Activated T-helper 9 cell treated with anti-CD3 and anti-CD28 coated beads, Interleukin-2, amount 50 U/mL, for 16 hours (primary cell): Measurements from ENCODE around the gene OPCML.

Source experiments
- DNase-seq: peaks from one replicate; pipeline ENCODE4 v3.0.0-alpha.2; 2020; ENCODE audit warnings: low read depth

OPCML gene

GRCh38 chr11:133175103-133175502 lies 357.2 kb downstream of the OPCML start:
- no peak for DNase-seq

GRCh38 chr11:133173810-133174412 lies 358.4 kb downstream of the OPCML start:
- DNase-seq = no peak

- DNase-seq = no peak
These were observed 360.0 kb downstream of the OPCML start for GRCh38 chr11:133172349-133172748.

- DNase-seq = no peak
These were observed 360.9 kb downstream of the OPCML start for GRCh38 chr11:133171374-133171773.

GRCh38 chr11:133168016-133168415 lies 364.3 kb downstream of the OPCML start:
- DNase-seq = no peak

- no peak for DNase-seq
These were observed 365.6 kb downstream of the OPCML start for GRCh38 chr11:133166662-133167061.

GRCh38 chr11:133164986-133165385 lies 367.3 kb downstream of the OPCML start:
- DNase-seq = no peak

- no peak for DNase-seq
These were observed 368.6 kb downstream of the OPCML start for GRCh38 chr11:133163463-133164419.

- DNase-seq = no peak
These were observed 370.1 kb downstream of the OPCML start for GRCh38 chr11:133162227-133162626.

- DNase-seq = no peak
These were observed 371.5 kb downstream of the OPCML start for GRCh38 chr11:133160754-133161153.

- no peak for DNase-seq
These were observed 375.1 kb downstream of the OPCML start for GRCh38 chr11:133156986-133157745.

- no peak for DNase-seq
These were observed 377.5 kb downstream of the OPCML start for GRCh38 chr11:133154781-133155180.

GRCh38 chr11:133154076-133154475 lies 378.2 kb downstream of the OPCML start:
- no peak for DNase-seq

GRCh38 chr11:133153031-133153430 lies 379.3 kb downstream of the OPCML start:
- no peak for DNase-seq

- DNase-seq = no peak
These were observed 382.6 kb downstream of the OPCML start for GRCh38 chr11:133149698-133150097.

GRCh38 chr11:133147625-133148024 lies 384.7 kb downstream of the OPCML start:
- DNase-seq = no peak

GRCh38 chr11:133146697-133147306 lies 385.5 kb downstream of the OPCML start:
- no peak for DNase-seq

- DNase-seq = no peak
These were observed 394.4 kb downstream of the OPCML start for GRCh38 chr11:133137939-133138338.

GRCh38 chr11:133137270-133137669 lies 395.0 kb downstream of the OPCML start:
- no peak for DNase-seq

GRCh38 chr11:133136376-133136775 lies 395.9 kb downstream of the OPCML start:
- DNase-seq = no peak

GRCh38 chr11:133134314-133135173 lies 397.8 kb downstream of the OPCML start:
- no peak for DNase-seq
